ENCODE measurements around the gene NTSR1.

Gene NTSR1

DNA sequence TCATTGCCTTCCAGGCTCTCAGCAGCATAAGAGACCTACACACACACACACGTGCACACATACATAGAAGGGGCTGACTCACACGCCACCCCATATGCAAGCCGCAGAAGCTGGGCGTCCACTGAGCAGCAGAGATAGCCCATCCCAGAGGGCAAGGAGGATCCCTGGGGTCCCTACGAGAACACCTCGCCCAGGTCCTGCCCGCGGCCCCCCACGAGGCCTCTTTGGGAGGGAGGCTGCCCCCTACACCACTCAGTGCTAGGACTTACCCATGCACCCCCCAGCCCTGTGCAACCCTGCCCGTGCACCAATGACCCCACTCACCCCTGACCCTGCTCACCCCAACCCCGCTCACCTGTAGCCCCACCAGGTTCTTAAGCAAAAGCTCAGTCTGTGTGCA is 20.6 kb upstream of the NTSR1 start:
- Histone ChIP-seq H3K27ac (ENCODE audit: insufficient read depth in 1 of 2, low read depth in 1 of 2, low read length in 2 of 2, poor library complexity in 1 of 2, severe bottlenecking in 2 of 2) (no peak overlapping the region), H3K4me1 (ENCODE audit: control extremely low read depth in 1 of 4, control insufficient read depth in 4 of 4, insufficient read depth in 4 of 4, low read length in 3 of 4) (peaks cover 3 to 45% (median 33%) of the 10 kb centered on the region in 4 experiments), H3K27me3 (replicated peaks in 2 of 5; ENCODE audit: control insufficient read depth in 4 of 5, insufficient read depth in 5 of 5, low read length in 4 of 5) (no peaks in the 10 kb centered on the region), H3K9me3 (ENCODE audit: control extremely low read depth in 1 of 5, control insufficient read depth in 4 of 5, insufficient read depth in 2 of 5, low read depth in 1 of 5, low read length in 4 of 5) (no peaks in the 10 kb centered on the region), H3K36me3 (ENCODE audit: control insufficient read depth in 4 of 4, insufficient read depth in 4 of 4, low read length in 3 of 4) (no peaks in the 10 kb centered on the region), H3K4me3 (ENCODE audit: control insufficient read depth in 1 of 7, extremely low read depth in 1 of 7, insufficient read depth in 4 of 7, low read depth in 2 of 7, low read length in 6 of 7) (no peak overlapping the region)
- ChIA-PET CTCF (interaction anchor here (1.0 to 1.3 kb wide), 6 partner anchors 11 to 103 kb away, joined by 3 to 5 read pairs (median 4); partner anchors contain the start of gene NTSR1), POLR2A (no interaction called here)
- WGBS (ENCODE audit: insufficient coverage), result 98% methylated on average over 9 of the region's 11 CpGs
- no peak for DNase-seq

- Histone ChIP-seq H3K9me3 (ENCODE audit: control extremely low read depth in 1 of 5, control insufficient read depth in 4 of 5, insufficient read depth in 2 of 5, low read depth in 1 of 5, low read length in 4 of 5) (no peaks in the 10 kb centered on the region), H3K27me3 (replicated peaks in 2 of 5; ENCODE audit: control insufficient read depth in 4 of 5, insufficient read depth in 5 of 5, low read length in 4 of 5) (no peaks in the 10 kb centered on the region), H3K4me3 (ENCODE audit: control insufficient read depth in 1 of 7, extremely low read depth in 1 of 7, insufficient read depth in 4 of 7, low read depth in 2 of 7, low read length in 6 of 7) (no peak overlapping the region), H3K36me3 (ENCODE audit: control insufficient read depth in 4 of 4, insufficient read depth in 4 of 4, low read length in 3 of 4) (no peaks in the 10 kb centered on the region), H3K4me1 (ENCODE audit: control extremely low read depth in 1 of 4, control insufficient read depth in 4 of 4, insufficient read depth in 4 of 4, low read length in 3 of 4) (peaks cover 3 to 49% (median 36%) of the 10 kb centered on the region in 4 experiments), H3K27ac (ENCODE audit: insufficient read depth in 1 of 2, low read depth in 1 of 2, low read length in 2 of 2, poor library complexity in 1 of 2, severe bottlenecking in 2 of 2) (no peak overlapping the region)
- CTCF ChIA-PET, result interaction anchor here (1.0 to 1.3 kb wide), 6 partner anchors 10 to 72 kb away, joined by 3 to 5 read pairs (median 4); partner anchors contain the start of gene NTSR1
- POLR2A ChIA-PET, result no interaction called here
- WGBS (ENCODE audit: insufficient coverage), result 71% methylated on average over 28 of the region's 29 CpGs
- no peak for DNase-seq
Observed at GRCh38 chr20:62688855-62689460, 19.7 kb upstream of the NTSR1 start.

DNA sequence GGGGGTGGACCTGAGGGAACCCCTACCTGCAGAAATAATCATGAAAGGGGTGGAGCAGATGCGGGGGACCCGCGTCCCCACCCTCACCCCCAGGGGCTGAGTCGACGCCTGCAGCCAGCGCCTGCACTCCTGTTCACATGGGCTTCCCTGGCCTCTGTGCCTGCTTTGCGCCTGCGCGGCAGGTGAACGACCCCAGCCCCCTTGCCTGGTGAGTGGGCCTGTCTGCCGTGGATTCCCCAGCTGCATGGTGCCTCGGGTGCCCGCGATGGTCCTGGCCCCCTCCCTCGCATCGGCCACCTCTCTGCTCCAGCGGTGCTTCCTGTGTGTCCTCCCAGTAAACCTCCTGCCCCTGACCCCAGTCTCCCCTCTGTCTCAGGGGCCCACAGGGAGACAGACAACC is 18.8 kb upstream of the NTSR1 start:
- Histone ChIP-seq H3K36me3 (ENCODE audit: control insufficient read depth in 4 of 4, insufficient read depth in 4 of 4, low read length in 3 of 4) (no peaks in the 10 kb centered on the region), H3K4me3 (ENCODE audit: control insufficient read depth in 1 of 7, extremely low read depth in 1 of 7, insufficient read depth in 4 of 7, low read depth in 2 of 7, low read length in 6 of 7) (no peak overlapping the region), H3K4me1 (ENCODE audit: control extremely low read depth in 1 of 4, control insufficient read depth in 4 of 4, insufficient read depth in 4 of 4, low read length in 3 of 4) (peaks cover 3 to 45% (median 34%) of the 10 kb centered on the region in 4 experiments), H3K9me3 (ENCODE audit: control extremely low read depth in 1 of 5, control insufficient read depth in 4 of 5, insufficient read depth in 2 of 5, low read depth in 1 of 5, low read length in 4 of 5) (no peaks in the 10 kb centered on the region), H3K27me3 (replicated peaks in 2 of 5; ENCODE audit: control insufficient read depth in 4 of 5, insufficient read depth in 5 of 5, low read length in 4 of 5) (no peaks in the 10 kb centered on the region), H3K27ac (ENCODE audit: insufficient read depth in 1 of 2, low read depth in 1 of 2, low read length in 2 of 2, poor library complexity in 1 of 2, severe bottlenecking in 2 of 2) (no peak overlapping the region)
- CTCF ChIA-PET, result interaction anchor here (1.2 kb wide), 1 partner anchor 24 kb away, joined by 3 read pairs; no protein-coding TSS in a partner anchor
- no peak for DNase-seq
- 95% methylated on average over 16 of the region's 17 CpGs for WGBS (ENCODE audit: insufficient coverage)
- POLR2A ChIA-PET, result no interaction called here

DNA sequence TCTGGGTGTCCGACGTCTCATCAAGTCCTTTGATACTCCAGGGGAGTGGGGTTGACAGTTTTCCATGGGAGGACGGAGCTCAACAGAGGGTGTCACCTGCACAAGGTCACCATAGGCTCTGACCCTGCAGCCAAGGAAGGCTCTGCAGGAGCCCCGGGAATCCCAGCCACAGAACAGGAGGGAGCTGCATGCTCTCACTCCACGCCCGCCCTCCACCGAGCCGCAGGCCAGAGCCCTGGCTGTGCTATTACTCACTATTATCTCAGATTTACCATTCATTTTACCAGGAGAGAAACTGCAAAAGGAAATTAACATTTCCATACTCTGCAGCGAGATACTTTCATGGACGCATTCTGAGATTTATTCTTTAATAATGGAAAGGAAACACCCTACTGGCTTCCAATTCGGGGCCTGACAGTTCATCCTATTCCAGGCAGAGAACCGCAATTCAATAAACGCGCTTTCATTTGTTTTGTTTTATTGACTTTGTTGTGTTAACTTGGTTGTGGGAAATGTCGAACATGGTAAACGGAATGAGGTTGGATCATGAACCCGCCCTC is 18.3 kb upstream of the NTSR1 start:
- 96% methylated on average over 7 of the region's 17 CpGs for WGBS (ENCODE audit: insufficient coverage)
- Histone ChIP-seq H3K4me1 (ENCODE audit: control extremely low read depth in 1 of 4, control insufficient read depth in 4 of 4, insufficient read depth in 4 of 4, low read length in 3 of 4) (peaks cover 3 to 42% (median 32%) of the 10 kb centered on the region in 4 experiments), H3K27ac (ENCODE audit: insufficient read depth in 1 of 2, low read depth in 1 of 2, low read length in 2 of 2, poor library complexity in 1 of 2, severe bottlenecking in 2 of 2) (no peak overlapping the region), H3K4me3 (ENCODE audit: control insufficient read depth in 1 of 7, extremely low read depth in 1 of 7, insufficient read depth in 4 of 7, low read depth in 2 of 7, low read length in 6 of 7) (no peak overlapping the region), H3K9me3 (ENCODE audit: control extremely low read depth in 1 of 5, control insufficient read depth in 4 of 5, insufficient read depth in 2 of 5, low read depth in 1 of 5, low read length in 4 of 5) (no peaks in the 10 kb centered on the region), H3K27me3 (replicated peaks in 2 of 5; ENCODE audit: control insufficient read depth in 4 of 5, insufficient read depth in 5 of 5, low read length in 4 of 5) (no peaks in the 10 kb centered on the region), H3K36me3 (ENCODE audit: control insufficient read depth in 4 of 4, insufficient read depth in 4 of 4, low read length in 3 of 4) (no peaks in the 10 kb centered on the region)
- CTCF ChIA-PET, result no interaction called here
- no peak for DNase-seq
- POLR2A ChIA-PET, result no interaction called here

DNA sequence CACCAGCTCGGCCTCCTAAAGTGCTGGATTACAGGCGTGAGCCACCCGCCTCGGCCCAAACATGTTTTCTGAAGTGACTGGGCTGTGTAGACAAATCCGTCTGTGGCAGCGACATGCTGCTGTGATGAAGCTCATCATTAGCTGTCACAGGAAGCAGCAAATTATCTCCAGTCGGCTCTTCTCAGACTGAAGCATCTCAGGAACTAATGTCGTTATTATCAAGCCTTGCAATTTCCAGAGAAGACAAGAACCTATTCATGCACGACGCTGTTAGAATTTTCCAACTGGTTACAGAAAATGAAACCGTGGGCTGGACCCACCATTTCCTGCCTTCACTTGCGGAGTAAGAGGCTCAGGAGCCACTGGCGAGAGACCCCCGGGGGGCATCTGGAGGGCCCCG is 17.1 kb upstream of the NTSR1 start:
- CTCF ChIA-PET, result no interaction called here
- 91% methylated on average over 15 of the region's 15 CpGs for WGBS (ENCODE audit: insufficient coverage)

DNA sequence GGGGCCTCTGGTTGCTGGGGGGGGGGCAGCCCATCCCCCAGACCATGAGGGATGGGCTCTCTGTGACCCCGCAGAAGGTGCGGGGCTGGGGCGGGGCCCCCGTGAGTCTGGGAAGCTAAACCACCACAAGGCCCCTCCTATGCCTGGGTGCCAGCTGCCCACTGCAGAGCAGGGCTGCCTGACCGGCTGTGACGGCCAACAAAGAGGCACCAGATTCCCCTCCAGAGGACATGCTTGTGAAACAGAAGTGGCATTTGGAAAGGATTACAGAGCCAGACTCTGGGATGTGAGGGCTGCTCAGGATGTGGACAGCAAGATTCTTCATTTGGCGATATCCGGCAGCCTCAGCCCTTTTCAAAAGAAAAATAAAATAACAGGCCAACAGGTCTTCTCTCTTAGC is 16.5 kb upstream of the NTSR1 start:
- no peaks in the 10 kb centered on the region for H3K9me3 ChIP-seq (ENCODE audit: control extremely low read depth in 1 of 5, control insufficient read depth in 4 of 5, insufficient read depth in 2 of 5, low read depth in 1 of 5, low read length in 4 of 5)
- DNase-seq, result no peak
- H3K36me3 ChIP-seq (ENCODE audit: control insufficient read depth in 4 of 4, insufficient read depth in 4 of 4, low read length in 3 of 4), result no peaks in the 10 kb centered on the region
- CTCF ChIA-PET, result no interaction called here
- POLR2A ChIA-PET, result no interaction called here
- peaks cover 0 to 23% (median 15%) of the 10 kb centered on the region in 4 experiments for H3K4me1 ChIP-seq (ENCODE audit: control extremely low read depth in 1 of 4, control insufficient read depth in 4 of 4, insufficient read depth in 4 of 4, low read length in 3 of 4)
- H3K4me3 ChIP-seq (ENCODE audit: control insufficient read depth in 1 of 7, extremely low read depth in 1 of 7, insufficient read depth in 4 of 7, low read depth in 2 of 7, low read length in 6 of 7), result no peak overlapping the region
- no peak overlapping the region for H3K27ac ChIP-seq (ENCODE audit: insufficient read depth in 1 of 2, low read depth in 1 of 2, low read length in 2 of 2, poor library complexity in 1 of 2, severe bottlenecking in 2 of 2)
- H3K27me3 ChIP-seq (replicated peaks in 2 of 5; ENCODE audit: control insufficient read depth in 4 of 5, insufficient read depth in 5 of 5, low read length in 4 of 5), result no peaks in the 10 kb centered on the region
- WGBS (ENCODE audit: insufficient coverage), result 81% methylated on average over 5 of the region's 8 CpGs

More for the DNA sequence above, 17.1 kb upstream of the NTSR1 start:
- H3K27ac ChIP-seq (ENCODE audit: insufficient read depth in 1 of 2, low read depth in 1 of 2, low read length in 2 of 2, poor library complexity in 1 of 2, severe bottlenecking in 2 of 2), result no peak overlapping the region
- H3K36me3 ChIP-seq (ENCODE audit: control insufficient read depth in 4 of 4, insufficient read depth in 4 of 4, low read length in 3 of 4), result no peaks in the 10 kb centered on the region
- no peak for DNase-seq
- no peaks in the 10 kb centered on the region for H3K9me3 ChIP-seq (ENCODE audit: control extremely low read depth in 1 of 5, control insufficient read depth in 4 of 5, insufficient read depth in 2 of 5, low read depth in 1 of 5, low read length in 4 of 5)
- POLR2A ChIA-PET, result no interaction called here
- H3K4me3 ChIP-seq (ENCODE audit: control insufficient read depth in 1 of 7, extremely low read depth in 1 of 7, insufficient read depth in 4 of 7, low read depth in 2 of 7, low read length in 6 of 7), result no peak overlapping the region
- H3K27me3 ChIP-seq (replicated peaks in 2 of 5; ENCODE audit: control insufficient read depth in 4 of 5, insufficient read depth in 5 of 5, low read length in 4 of 5), result no peaks in the 10 kb centered on the region
- peaks cover 1 to 30% (median 20%) of the 10 kb centered on the region in 4 experiments for H3K4me1 ChIP-seq (ENCODE audit: control extremely low read depth in 1 of 4, control insufficient read depth in 4 of 4, insufficient read depth in 4 of 4, low read length in 3 of 4)

DNA sequence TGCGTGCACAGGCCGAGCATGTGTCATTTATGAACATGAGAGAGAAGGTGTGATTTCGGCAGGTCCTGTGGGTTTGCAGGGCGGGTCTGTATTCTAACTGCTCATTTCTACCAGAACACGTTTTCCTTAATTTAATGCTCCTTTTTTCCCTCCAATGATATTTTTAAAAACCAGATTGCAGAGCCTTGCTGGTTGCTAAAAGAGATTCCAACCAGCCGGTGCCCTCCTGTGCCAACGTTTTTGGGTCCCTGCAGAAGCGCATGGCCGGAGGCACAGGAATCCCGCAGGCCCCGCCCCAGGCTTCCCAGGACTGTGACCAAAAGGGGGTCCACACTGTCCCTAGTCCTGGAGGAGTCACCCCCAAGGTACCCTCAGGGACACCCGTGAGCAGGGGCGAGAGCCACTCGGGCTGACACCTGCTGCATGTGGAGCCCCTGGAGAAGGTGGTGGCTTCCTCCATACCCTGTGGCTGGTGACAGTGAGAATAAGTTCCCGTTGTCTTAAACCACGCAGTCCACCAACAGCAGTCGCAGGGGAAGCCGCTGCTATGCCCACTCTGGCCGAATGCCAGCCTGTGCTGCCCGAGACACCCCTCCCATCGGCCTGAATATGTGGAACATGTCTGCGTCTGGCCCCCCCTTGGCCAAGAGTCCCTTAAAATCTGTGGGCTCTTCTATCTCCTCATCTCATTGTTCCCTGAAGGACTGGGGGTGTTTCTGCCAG is 15.7 kb upstream of the NTSR1 start:
- no peak overlapping the region for H3K4me3 ChIP-seq (ENCODE audit: control insufficient read depth in 1 of 7, extremely low read depth in 1 of 7, insufficient read depth in 4 of 7, low read depth in 2 of 7, low read length in 6 of 7)
- no peak overlapping the region for H3K27ac ChIP-seq (ENCODE audit: insufficient read depth in 1 of 2, low read depth in 1 of 2, low read length in 2 of 2, poor library complexity in 1 of 2, severe bottlenecking in 2 of 2)
- WGBS (ENCODE audit: insufficient coverage), result 52% methylated on average over 19 of the region's 22 CpGs
- H3K4me1 ChIP-seq (ENCODE audit: control extremely low read depth in 1 of 4, control insufficient read depth in 4 of 4, insufficient read depth in 4 of 4, low read length in 3 of 4), result peaks cover 0 to 22% (median 15%) of the 10 kb centered on the region in 4 experiments
- peak in 2 of 3 donors; percentile 63 to 67 for DNase-seq
- H3K36me3 ChIP-seq (ENCODE audit: control insufficient read depth in 4 of 4, insufficient read depth in 4 of 4, low read length in 3 of 4), result no peaks in the 10 kb centered on the region
- H3K27me3 ChIP-seq (replicated peaks in 2 of 5; ENCODE audit: control insufficient read depth in 4 of 5, insufficient read depth in 5 of 5, low read length in 4 of 5), result no peaks in the 10 kb centered on the region
- no peaks in the 10 kb centered on the region for H3K9me3 ChIP-seq (ENCODE audit: control extremely low read depth in 1 of 5, control insufficient read depth in 4 of 5, insufficient read depth in 2 of 5, low read depth in 1 of 5, low read length in 4 of 5)
- ChIA-PET POLR2A (no interaction called here), CTCF (interaction anchor here (1.4 kb wide), 1 partner anchor 14 kb away, joined by 6 read pairs; no protein-coding TSS in a partner anchor)

All from common myeloid progenitor, CD34-positive (primary cell).